ENCODE measurements around the gene TCF15.

The TCF15 gene

DNA sequence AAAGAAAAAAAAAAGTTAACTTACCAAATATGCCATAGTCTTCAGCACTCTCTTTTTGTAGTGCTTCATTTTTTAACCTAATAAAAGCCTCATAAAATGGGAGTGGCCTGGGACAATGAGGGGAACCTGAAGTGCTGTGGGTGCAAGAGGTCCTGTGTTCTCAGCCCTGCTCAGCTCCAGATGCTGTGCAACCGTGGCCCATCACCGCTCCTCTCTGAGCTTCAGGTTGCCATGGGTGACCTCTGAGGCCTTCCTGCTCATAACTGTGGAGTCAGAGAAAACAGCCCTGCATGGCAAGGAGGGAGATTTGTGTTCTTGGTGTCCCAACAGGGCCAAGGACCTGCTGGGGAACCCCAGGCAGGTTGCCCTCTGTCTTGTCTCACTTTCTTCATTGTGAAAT is 10.0 kb downstream of the TCF15 start:
- Histone ChIP-seq H3K36me3 (ENCODE audit: insufficient read depth, low read length) (no peaks in the 10 kb centered on the region), H3K4me1 (ENCODE audit: insufficient read depth, low read length) (no peaks in the 10 kb centered on the region), H3K27ac (ENCODE audit: low read length) (no peak overlapping the region), H3K79me2 (ENCODE audit: insufficient read depth, low read length) (no peaks in the 10 kb centered on the region), H3K9ac (ENCODE audit: low read depth, low read length) (no peak overlapping the region), H3K27me3 (ENCODE audit: insufficient read depth, low read length, poor library complexity) (no peaks in the 10 kb centered on the region), H4K20me1 (ENCODE audit: insufficient read depth, low read length) (no peaks in the 10 kb centered on the region), H3K4me3 (ENCODE audit: low read depth in 1 of 2, low read length in 2 of 2) (no peak overlapping the region), H2AFZ (ENCODE audit: low read depth, low read length) (no peak overlapping the region), H3K9me3 (ENCODE audit: insufficient read depth, low read length, severe bottlenecking) (no peaks in the 10 kb centered on the region), H3K4me2 (ENCODE audit: insufficient read depth, low read length) (no peak overlapping the region)
- no peak for ATAC-seq (ENCODE audit: insufficient read depth, low read depth)
- no peak for DNase-seq
- TF ChIP-seq EZH2 (IDR thresholded peaks at IDR 0.05; ENCODE audit: borderline replicate concordance, low read depth, low read length, severe bottlenecking), result no peak

DNA sequence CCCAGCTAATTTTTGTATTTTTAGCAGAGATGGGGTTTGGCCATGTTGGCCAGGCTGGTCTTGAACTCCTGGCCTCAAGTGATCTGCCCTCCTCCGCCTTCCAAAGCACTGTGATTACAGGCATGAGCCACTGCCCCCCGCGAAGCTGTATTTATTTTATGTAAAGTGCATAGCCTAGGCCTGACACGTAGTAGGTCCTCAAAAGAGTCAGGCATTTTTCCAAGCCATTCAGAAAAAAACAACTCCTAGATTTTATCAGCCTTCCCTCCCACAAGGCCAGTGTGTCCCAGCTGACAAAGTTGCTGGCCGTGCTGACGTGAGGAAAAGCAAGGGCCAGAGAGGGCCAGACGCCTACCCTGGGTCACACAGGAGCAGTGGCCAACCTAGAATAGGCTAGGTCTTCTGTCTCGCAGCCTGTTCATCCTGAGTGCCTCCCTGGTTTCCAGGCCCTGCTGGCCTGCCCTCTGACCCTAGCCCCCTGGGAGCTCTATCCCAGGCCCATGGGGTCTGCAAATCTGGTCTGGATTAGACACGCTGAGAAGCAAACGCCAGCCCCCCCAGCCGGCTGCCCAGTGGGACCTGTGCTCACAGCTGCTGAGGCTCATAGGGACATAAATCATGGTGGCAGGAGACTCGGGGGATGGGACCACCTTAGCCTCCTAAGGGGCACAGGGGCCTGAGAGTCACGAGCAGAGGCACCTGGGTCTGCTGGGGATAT is 11.8 kb downstream of the TCF15 start:
- no peaks in the 10 kb centered on the region for H4K20me1 ChIP-seq (ENCODE audit: insufficient read depth, low read length)
- H3K4me2 ChIP-seq (ENCODE audit: insufficient read depth, low read length), result no peak overlapping the region
- no peaks in the 10 kb centered on the region for H3K27me3 ChIP-seq (ENCODE audit: insufficient read depth, low read length, poor library complexity)
- H3K9ac ChIP-seq (ENCODE audit: low read depth, low read length), result no peak overlapping the region
- H3K4me1 ChIP-seq (ENCODE audit: insufficient read depth, low read length), result no peaks in the 10 kb centered on the region
- H3K79me2 ChIP-seq (ENCODE audit: insufficient read depth, low read length), result no peaks in the 10 kb centered on the region
- no peak overlapping the region for H3K27ac ChIP-seq (ENCODE audit: low read length)
- no peak overlapping the region for H2AFZ ChIP-seq (ENCODE audit: low read depth, low read length)
- H3K9me3 ChIP-seq (ENCODE audit: insufficient read depth, low read length, severe bottlenecking), result no peaks in the 10 kb centered on the region
- ATAC-seq (ENCODE audit: insufficient read depth, low read depth) (no peak), DNase-seq (no peak)
- H3K36me3 ChIP-seq (ENCODE audit: insufficient read depth, low read length), result no peaks in the 10 kb centered on the region
- TF ChIP-seq EZH2 (IDR thresholded peaks at IDR 0.05; ENCODE audit: borderline replicate concordance, low read depth, low read length, severe bottlenecking), result no peak
- no peak for TF ChIP-seq CTCF (IDR thresholded peaks at IDR 0.05; ENCODE audit: borderline replicate concordance, extremely low read depth, low read length, poor library complexity, severe bottlenecking)
- H3K4me3 ChIP-seq (ENCODE audit: low read depth in 1 of 2, low read length in 2 of 2), result no peak overlapping the region

DNA sequence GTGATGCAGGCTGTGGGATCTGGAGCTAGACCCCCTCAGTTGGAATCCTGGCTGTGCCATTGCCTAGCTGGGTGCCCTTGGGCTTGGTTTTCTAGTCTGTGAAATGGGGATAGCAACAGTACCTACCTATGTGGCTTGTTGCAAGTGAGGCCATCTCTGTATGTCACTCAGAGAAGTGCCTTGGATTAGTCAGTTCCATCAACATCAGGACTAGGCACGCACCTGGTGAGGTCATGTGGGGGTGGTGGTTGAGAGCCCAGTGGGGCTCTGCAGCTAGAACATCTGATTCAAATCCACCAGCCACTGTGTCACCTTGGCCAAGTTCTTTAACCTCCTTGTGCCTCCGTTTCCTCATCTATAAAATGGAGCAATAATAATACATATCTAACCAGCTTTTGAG is 12.5 kb downstream of the TCF15 start:
- no peak overlapping the region for H3K4me3 ChIP-seq (ENCODE audit: low read depth in 1 of 2, low read length in 2 of 2)
- TF ChIP-seq EZH2 (IDR thresholded peaks at IDR 0.05; ENCODE audit: borderline replicate concordance, low read depth, low read length, severe bottlenecking) (no peak), CTCF (IDR thresholded peaks at IDR 0.05; ENCODE audit: borderline replicate concordance, extremely low read depth, low read length, poor library complexity, severe bottlenecking) (no peak)
- no peaks in the 10 kb centered on the region for H3K9me3 ChIP-seq (ENCODE audit: insufficient read depth, low read length, severe bottlenecking)
- no peaks in the 10 kb centered on the region for H4K20me1 ChIP-seq (ENCODE audit: insufficient read depth, low read length)
- no peaks in the 10 kb centered on the region for H3K79me2 ChIP-seq (ENCODE audit: insufficient read depth, low read length)
- no peak overlapping the region for H3K27ac ChIP-seq (ENCODE audit: low read length)
- no peaks in the 10 kb centered on the region for H3K36me3 ChIP-seq (ENCODE audit: insufficient read depth, low read length)
- no peak for DNase-seq
- no peaks in the 10 kb centered on the region for H3K4me1 ChIP-seq (ENCODE audit: insufficient read depth, low read length)
- ATAC-seq (ENCODE audit: insufficient read depth, low read depth), result no peak
- no peak overlapping the region for H2AFZ ChIP-seq (ENCODE audit: low read depth, low read length)
- H3K9ac ChIP-seq (ENCODE audit: low read depth, low read length), result no peak overlapping the region
- H3K4me2 ChIP-seq (ENCODE audit: insufficient read depth, low read length), result no peak overlapping the region
- H3K27me3 ChIP-seq (ENCODE audit: insufficient read depth, low read length, poor library complexity), result no peaks in the 10 kb centered on the region

DNA sequence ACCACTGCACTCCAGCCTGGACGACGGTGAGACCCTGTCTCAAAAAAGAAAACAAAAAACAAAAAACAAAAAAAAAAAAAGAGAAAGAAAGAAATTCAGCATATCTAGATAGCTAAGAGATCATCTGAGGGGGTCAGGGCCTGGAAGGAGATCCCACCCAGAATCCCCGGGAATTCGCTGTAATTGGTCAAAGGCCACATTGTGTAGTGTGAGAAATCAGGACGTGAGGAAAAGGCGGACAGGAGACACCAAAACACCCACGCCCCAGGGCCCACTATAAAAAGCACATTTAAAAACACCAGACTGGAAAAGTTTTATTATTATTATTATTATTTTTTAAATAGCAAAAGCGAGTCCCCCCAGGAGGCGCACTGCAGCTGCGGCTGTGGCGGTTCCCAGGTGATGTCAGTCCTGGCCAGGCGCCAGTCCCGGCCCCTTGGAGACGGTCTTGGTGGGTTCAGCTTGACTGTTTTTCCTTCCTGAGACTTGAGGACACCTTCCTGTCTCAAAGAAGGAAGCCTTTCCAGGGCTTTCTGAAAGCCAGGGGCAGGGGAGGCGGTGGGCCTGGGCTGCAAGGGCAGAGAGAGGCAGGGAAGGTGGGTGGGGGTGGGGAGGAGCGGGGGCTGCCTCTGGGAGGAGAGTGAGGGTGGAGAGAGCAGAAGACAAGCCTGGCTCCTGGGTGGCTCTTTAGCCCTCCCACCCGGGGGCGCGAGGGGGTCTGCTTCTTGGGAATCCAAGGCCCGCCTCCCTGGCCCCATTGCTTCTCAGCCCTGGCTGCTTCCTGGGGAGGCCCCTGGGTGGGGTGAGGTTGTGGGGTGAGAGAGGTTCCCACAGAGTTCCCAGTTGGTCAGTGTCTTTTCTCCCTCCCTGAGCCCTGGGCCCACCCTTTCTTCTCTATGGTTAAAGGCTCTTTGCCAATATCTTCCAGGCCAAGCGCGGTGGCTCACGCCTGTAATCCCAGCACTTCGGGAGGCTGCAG is 14.5 kb downstream of the TCF15 start:
- Histone ChIP-seq H3K4me2 (ENCODE audit: insufficient read depth, low read length) (no peak overlapping the region), H2AFZ (ENCODE audit: low read depth, low read length) (no peak overlapping the region), H3K27ac (ENCODE audit: low read length) (no peak overlapping the region), H3K4me3 (ENCODE audit: low read depth in 1 of 2, low read length in 2 of 2) (no peak overlapping the region), H3K36me3 (ENCODE audit: insufficient read depth, low read length) (no peaks in the 10 kb centered on the region), H3K27me3 (ENCODE audit: insufficient read depth, low read length, poor library complexity) (peaks cover under 1% of the 10 kb centered on the region), H3K79me2 (ENCODE audit: insufficient read depth, low read length) (no peaks in the 10 kb centered on the region), H3K4me1 (ENCODE audit: insufficient read depth, low read length) (no peaks in the 10 kb centered on the region), H3K9me3 (ENCODE audit: insufficient read depth, low read length, severe bottlenecking) (no peaks in the 10 kb centered on the region), H3K9ac (ENCODE audit: low read depth, low read length) (no peak overlapping the region), H4K20me1 (ENCODE audit: insufficient read depth, low read length) (no peaks in the 10 kb centered on the region)
- TF ChIP-seq CTCF (IDR thresholded peaks at IDR 0.05; ENCODE audit: borderline replicate concordance, extremely low read depth, low read length, poor library complexity, severe bottlenecking), result no peak
- TF ChIP-seq EZH2 (IDR thresholded peaks at IDR 0.05; ENCODE audit: borderline replicate concordance, low read depth, low read length, severe bottlenecking), result no peak
- DNase-seq (no peak), ATAC-seq (ENCODE audit: insufficient read depth, low read depth) (no peak)

All from DND-41 (cell line).